CD14-positive monocyte (primary cell): ENCODE results near the gene CACNA1S. TPM values are rescaled to one million over a fixed set of nuclear protein-coding genes. Genes with fewer than 3 reads are reported as not detected.

Source experiments
- DNase-seq, 3 donors: peaks; one replicate each; pipeline ENCODE4 v3.0.0-alpha.2; 2011 to 2022
- H2AFZ ChIP-seq: 2 replicates; pipeline ENCODE4 v1.6.0; 2012; ENCODE audit warnings: mild to moderate bottlenecking, low read depth, low read length, inconsistent platforms; ENCODE audit not compliant: insufficient read depth, poor library complexity, severe bottlenecking
- H3K27ac ChIP-seq, 2 donors: 1 replicate in 1 of 2; 2 replicates in 1 of 2; pipeline ENCODE4 v1.5.1; 2012 to 2013; ENCODE audit warnings: low read length in 2 of 2, control low read depth in 1 of 2, inconsistent platforms in 1 of 2, low read depth in 1 of 2, mild to moderate bottlenecking in 1 of 2
- H3K27me3 ChIP-seq, 2 donors: one replicate each; pipeline versions ENCODE4 v1.6.0 to v1.6.1; 2011 to 2013; ENCODE audit warnings: low read length in 2 of 2; ENCODE audit not compliant: control insufficient read depth in 2 of 2, insufficient read depth in 2 of 2
- H3K36me3 ChIP-seq, 2 donors: replicated peaks in 1 of 2; 1 replicate in 1 of 2; 2 replicates in 1 of 2; pipeline versions ENCODE4 v1.5.1 to v1.6.1; 2012 to 2013; ENCODE audit warnings: low read length in 2 of 2, control low read depth in 1 of 2, inconsistent platforms in 1 of 2, mild to moderate bottlenecking in 1 of 2; ENCODE audit not compliant: insufficient read depth in 2 of 2, control insufficient read depth in 1 of 2
- H3K4me1 ChIP-seq, 2 donors: 1 replicate in 1 of 2; 2 replicates in 1 of 2; pipeline versions ENCODE4 v1.5.1 to v1.6.1; 2012 to 2013; ENCODE audit warnings: low read length in 2 of 2, control low read depth in 1 of 2, inconsistent platforms in 1 of 2, mild to moderate bottlenecking in 1 of 2, moderate library complexity in 1 of 2; ENCODE audit not compliant: insufficient read depth in 2 of 2, control insufficient read depth in 1 of 2
- H3K4me2 ChIP-seq: replicated peaks from 2 replicates; pipeline ENCODE3; 2012; ENCODE audit warnings: low read length, moderate library complexity, mild to moderate bottlenecking; ENCODE audit not compliant: poor library complexity, severe bottlenecking; ENCODE audit errors: extremely low read depth
- H3K4me3 ChIP-seq, 3 experiments: fragments of 200-600 bp in 1 of 3; sonication (generic) in 1 of 3; replicated peaks in 1 of 3; 1 replicate in 2 of 3; 2 replicates in 1 of 3; pipeline ENCODE4 v1.5.1; 2011 to 2013; ENCODE audit warnings: low read length in 3 of 3, mild to moderate bottlenecking in 3 of 3, control low read depth in 2 of 3, low read depth in 2 of 3, inconsistent platforms in 1 of 3, moderate library complexity in 1 of 3
- H3K79me2 ChIP-seq: 2 replicates; pipeline ENCODE4 v1.6.0; 2012; ENCODE audit warnings: mild to moderate bottlenecking, control low read depth, inconsistent platforms, low read length, moderate library complexity; ENCODE audit not compliant: insufficient read depth
- H3K9ac ChIP-seq: 2 replicates; pipeline ENCODE4 v1.6.0; 2017; ENCODE audit warnings: low read length, mild to moderate bottlenecking; ENCODE audit not compliant: insufficient read depth, poor library complexity, severe bottlenecking
- H3K9me3 ChIP-seq, 2 donors: replicated peaks in 1 of 2; 1 replicate in 1 of 2; 2 replicates in 1 of 2; pipeline versions ENCODE4 v1.5.1 to v1.6.1; 2012 to 2013; ENCODE audit warnings: low read length in 2 of 2, control low read depth in 1 of 2; ENCODE audit not compliant: control insufficient read depth in 1 of 2, insufficient read depth in 1 of 2
- H4K20me1 ChIP-seq: 2 replicates; pipeline ENCODE4 v1.6.0; 2012; ENCODE audit warnings: mild to moderate bottlenecking, low read length, control low read depth, moderate library complexity; ENCODE audit not compliant: insufficient read depth
- H3K27ac Mint-ChIP-seq, 7 donors: one replicate each; pipeline ENCODE4 v1.8.0; 2020; ENCODE audit warnings: mild to moderate bottlenecking in 7 of 7, mixed read lengths in 7 of 7, moderate library complexity in 6 of 7, inconsistent platforms in 2 of 7
- H3K27me3 Mint-ChIP-seq, 3 donors: one replicate each; pipeline ENCODE4 v1.8.0; 2021 to 2022; ENCODE audit warnings: low read depth in 3 of 3, mild to moderate bottlenecking in 3 of 3, mixed read lengths in 3 of 3, moderate library complexity in 3 of 3, inconsistent platforms in 1 of 3
- H3K36me3 Mint-ChIP-seq, 2 donors: one replicate each; pipeline ENCODE4 v1.8.0; 2020; ENCODE audit warnings: mixed read lengths in 2 of 2, inconsistent platforms in 1 of 2, mild to moderate bottlenecking in 1 of 2
- H3K4me1 Mint-ChIP-seq: one replicate; pipeline ENCODE4 v1.8.0; 2020; ENCODE audit warnings: mild to moderate bottlenecking, mixed read lengths
- H3K4me3 Mint-ChIP-seq, 2 donors: one replicate each; pipeline ENCODE4 v1.8.0; 2020; ENCODE audit warnings: mild to moderate bottlenecking in 2 of 2, mixed read lengths in 2 of 2, moderate library complexity in 1 of 2
- H3K9me3 Mint-ChIP-seq, 7 donors: one replicate each; pipeline ENCODE4 v1.8.0; 2020 to 2022; ENCODE audit warnings: mixed read lengths in 7 of 7, mild to moderate bottlenecking in 6 of 7, moderate library complexity in 6 of 7, inconsistent platforms in 2 of 7
- WGBS: methylation state at CpG from one replicate; pipeline ENCODE4 v1.1.5; 2013; ENCODE audit warnings: missing lambda C conversion rate; ENCODE audit not compliant: insufficient coverage; 5-methylcytosine and 5-hydroxymethylcytosine counted together
- intact Hi-C, 2 donors: fragments of 100-400 bp; cut with micrococcal nuclease; formaldehyde crosslinking; loops; one replicate each; pipeline versions ENCODE4 v1.15.0 to v1.15.1; 2023
- polyA plus RNA-seq, 3 donors: library from polyadenylated mRNA; depleted of rRNA in 1 of 3; unstranded in 2 of 3; stranded (reverse) in 1 of 3; fragments of 300-500 nt in 2 of 3; fragments of >200 nt in 1 of 3; fragmentation: Illumina TruSeq in 2 of 3; gene quantifications; 1 replicate in 2 of 3; 2 replicates in 1 of 3; pipeline ENCODE4 v1.2.3, GENCODE V29; 2012 to 2021
- TF ChIP-seq, protein P1 (sequence below): fragments of 200-600 bp; IDR thresholded peaks from one replicate; pipeline ENCODE4 v1.8.0; 2022; ENCODE audit warnings: antibody characterized with exemption, mild to moderate bottlenecking

The CACNA1S gene
- polyA plus RNA-seq, 3 donors: not detected

GRCh38 chr1:201065686-201066085 lies 46.5 kb downstream of the CACNA1S start:
- Histone ChIP-seq H3K4me3 (no peak overlapping the region), H3K9ac (no peak overlapping the region), H3K27ac (no peak overlapping the region), H3K36me3 (no peaks in the 10 kb centered on the region), H4K20me1 (no peaks in the 10 kb centered on the region), H2AFZ (no peak overlapping the region), H3K79me2 (no peaks in the 10 kb centered on the region), H3K9me3 (no peaks in the 10 kb centered on the region), H3K27me3 (no peaks in the 10 kb centered on the region), H3K4me1 (no peaks in the 10 kb centered on the region), H3K4me2 (no peak overlapping the region)
- H3K9me3 Mint-ChIP-seq: peaks cover 0 to 3% (median 0%) of the 10 kb centered on the region in 7 donors
- H3K4me3 Mint-ChIP-seq: no peak overlapping the region
- intact Hi-C loops: no loop called here
- TF ChIP-seq, protein P1, sequence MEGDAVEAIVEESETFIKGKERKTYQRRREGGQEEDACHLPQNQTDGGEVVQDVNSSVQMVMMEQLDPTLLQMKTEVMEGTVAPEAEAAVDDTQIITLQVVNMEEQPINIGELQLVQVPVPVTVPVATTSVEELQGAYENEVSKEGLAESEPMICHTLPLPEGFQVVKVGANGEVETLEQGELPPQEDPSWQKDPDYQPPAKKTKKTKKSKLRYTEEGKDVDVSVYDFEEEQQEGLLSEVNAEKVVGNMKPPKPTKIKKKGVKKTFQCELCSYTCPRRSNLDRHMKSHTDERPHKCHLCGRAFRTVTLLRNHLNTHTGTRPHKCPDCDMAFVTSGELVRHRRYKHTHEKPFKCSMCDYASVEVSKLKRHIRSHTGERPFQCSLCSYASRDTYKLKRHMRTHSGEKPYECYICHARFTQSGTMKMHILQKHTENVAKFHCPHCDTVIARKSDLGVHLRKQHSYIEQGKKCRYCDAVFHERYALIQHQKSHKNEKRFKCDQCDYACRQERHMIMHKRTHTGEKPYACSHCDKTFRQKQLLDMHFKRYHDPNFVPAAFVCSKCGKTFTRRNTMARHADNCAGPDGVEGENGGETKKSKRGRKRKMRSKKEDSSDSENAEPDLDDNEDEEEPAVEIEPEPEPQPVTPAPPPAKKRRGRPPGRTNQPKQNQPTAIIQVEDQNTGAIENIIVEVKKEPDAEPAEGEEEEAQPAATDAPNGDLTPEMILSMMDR: no peak
- DNase-seq: no peak
- WGBS: 93% methylated on average over 10 of the region's 10 CpGs
- no peak overlapping the region for H3K27ac Mint-ChIP-seq
- peaks cover 2 to 6% (median 3%) of the 10 kb centered on the region in 3 donors for H3K27me3 Mint-ChIP-seq
- H3K4me1 Mint-ChIP-seq: no peaks in the 10 kb centered on the region
- no peaks in the 10 kb centered on the region for H3K36me3 Mint-ChIP-seq

- WGBS: 88% methylated on average over 7 of the region's 8 CpGs
- H3K4me3 Mint-ChIP-seq: no peak overlapping the region
- Histone ChIP-seq H3K9ac (no peak overlapping the region), H3K4me1 (no peaks in the 10 kb centered on the region), H3K27ac (no peak overlapping the region), H3K36me3 (no peaks in the 10 kb centered on the region), H3K9me3 (no peaks in the 10 kb centered on the region), H3K4me2 (no peak overlapping the region), H3K4me3 (no peak overlapping the region), H3K79me2 (no peaks in the 10 kb centered on the region), H2AFZ (no peak overlapping the region), H4K20me1 (no peaks in the 10 kb centered on the region), H3K27me3 (no peaks in the 10 kb centered on the region)
- H3K4me1 Mint-ChIP-seq: no peaks in the 10 kb centered on the region
- TF ChIP-seq, protein P1: no peak
- intact Hi-C loops: no loop called here
- DNase-seq: no peak
- H3K9me3 Mint-ChIP-seq: peaks cover 0 to 3% (median 0%) of the 10 kb centered on the region in 7 donors
- no peak overlapping the region for H3K27ac Mint-ChIP-seq
- no peaks in the 10 kb centered on the region for H3K36me3 Mint-ChIP-seq
- H3K27me3 Mint-ChIP-seq: peaks cover 2 to 5% (median 3%) of the 10 kb centered on the region in 3 donors
Measured at GRCh38 chr1:201064806-201065205, 47.4 kb downstream of the CACNA1S start.
